Brain microvascular endothelial cell (primary cell): Measurements from ENCODE around the gene TENM3.
A peak's percentile ranks its signal among the peaks of the same experiment; 100 is the strongest.

Source experiments
- DNase-seq: peaks from one replicate; pipeline ENCODE4 v3.0.0-alpha.2; 2020
- H3K27ac ChIP-seq: fragments of 250-450 bp; sonication (Bioruptor Pico); 2 replicates; pipeline ENCODE4 v1.5.1; 2020; ENCODE audit warnings: mild to moderate bottlenecking, moderate library complexity
- H3K27me3 ChIP-seq: fragments of 250-450 bp; sonication (Bioruptor Pico); replicated peaks from 2 replicates; pipeline ENCODE4 v1.5.1; 2020; ENCODE audit warnings: mild to moderate bottlenecking
- H3K36me3 ChIP-seq: fragments of 250-450 bp; sonication (Bioruptor Pico); replicated peaks from 2 replicates; pipeline ENCODE4 v1.5.1; 2020; ENCODE audit warnings: mild to moderate bottlenecking
- H3K4me3 ChIP-seq: 2 replicates; pipeline ENCODE4 v1.5.1; 2011; ENCODE audit warnings: low read depth, mild to moderate bottlenecking, control low read depth, low read length, moderate library complexity
- CTCF ChIP-seq: IDR thresholded peaks from 2 replicates; pipeline ENCODE4 v1.5.1; 2011; ENCODE audit warnings: low read depth, mild to moderate bottlenecking, moderate library complexity, low read length, control low read depth, inconsistent platforms; ENCODE audit errors: missing control alignments
- in situ Hi-C: cut with HindIII; loops from 2 replicates; pipeline ENCODE4 v1.10.0; 2017; ENCODE audit warnings: low sequenced_read_pairs, low pct_ligation_motif_present

The TENM3 gene

GRCh38 chr4:182242787-182243186, 415 bp upstream of the TENM3 start:
- peak; percentile 75 for DNase-seq
- TF ChIP-seq CTCF = no peak
- in situ Hi-C loops = no loop called here
- Histone ChIP-seq H3K27ac (no peak overlapping the region), H3K36me3 (no peaks in the 10 kb centered on the region), H3K27me3 (no peaks in the 10 kb centered on the region), H3K4me3 (no peak overlapping the region)

DNA sequence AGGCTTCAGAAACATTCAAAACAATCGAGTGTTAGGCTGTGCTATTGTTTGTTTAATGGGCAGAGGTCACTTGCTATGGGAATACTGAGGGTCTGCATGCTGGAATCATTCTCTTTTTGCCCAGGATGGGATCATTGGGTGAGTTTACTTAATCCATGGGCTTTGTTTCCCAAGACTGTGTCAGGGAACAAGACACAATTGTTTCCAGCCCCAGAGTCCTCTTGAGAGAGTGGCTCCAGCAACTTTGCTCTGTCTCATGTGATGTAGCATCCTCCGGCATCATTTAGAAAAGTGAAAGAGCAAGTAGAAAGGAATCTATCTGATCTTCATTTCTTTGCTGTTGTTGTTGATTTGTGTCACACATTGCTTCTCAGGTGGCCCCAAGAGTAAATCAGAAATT, 1.8 kb downstream of the TENM3 start:
- in situ Hi-C loops = no loop called here

GRCh38 chr4:182245541-182246215, 2.5 kb downstream of the TENM3 start:
- H3K27ac ChIP-seq = no peak overlapping the region

More for the DNA sequence above, 1.8 kb downstream of the TENM3 start:
- no peaks in the 10 kb centered on the region for H3K27me3 ChIP-seq
- H3K27ac ChIP-seq = no peak overlapping the region
- no peaks in the 10 kb centered on the region for H3K36me3 ChIP-seq
- no peak for DNase-seq
- no peak for TF ChIP-seq CTCF
- H3K4me3 ChIP-seq = no peak overlapping the region

GRCh38 chr4:182246401-182247205, 3.4 kb downstream of the TENM3 start:
- no peaks in the 10 kb centered on the region for H3K36me3 ChIP-seq
- peak; percentile 2 for TF ChIP-seq CTCF
- no peak overlapping the region for H3K27ac ChIP-seq
- no peaks in the 10 kb centered on the region for H3K27me3 ChIP-seq
- peak overlapping the region; percentile 32 for H3K4me3 ChIP-seq
- in situ Hi-C loops = no loop called here
- DNase-seq = no peak

More at GRCh38 chr4:182245541-182246215, 2.5 kb downstream of the TENM3 start:
- peak overlapping the region; percentile 32 for H3K4me3 ChIP-seq
- no peak for DNase-seq
- in situ Hi-C loops = no loop called here
- TF ChIP-seq CTCF = no peak
- no peaks in the 10 kb centered on the region for H3K27me3 ChIP-seq
- H3K36me3 ChIP-seq = no peaks in the 10 kb centered on the region

DNA sequence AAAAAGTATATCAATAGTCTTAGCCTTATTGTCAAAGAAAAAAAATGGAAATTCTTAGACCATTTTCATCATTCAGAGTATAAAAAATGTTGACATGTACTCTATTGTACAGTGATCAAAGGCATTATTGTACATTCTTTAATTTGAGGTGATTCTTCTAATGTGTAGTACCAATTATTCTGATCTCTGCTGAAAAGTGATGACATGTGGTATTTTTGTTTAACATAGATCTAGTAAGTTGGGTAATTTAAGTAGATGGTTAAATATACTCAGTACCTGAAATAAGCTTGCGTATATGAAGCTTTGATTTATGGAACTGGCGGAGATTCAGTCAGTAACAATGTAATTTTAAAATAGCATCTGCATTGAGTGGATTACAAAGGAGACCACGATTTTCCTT, 5.1 kb downstream of the TENM3 start:
- no peaks in the 10 kb centered on the region for H3K36me3 ChIP-seq
- TF ChIP-seq CTCF = no peak
- no peak overlapping the region for H3K4me3 ChIP-seq
- DNase-seq = no peak
- no peak overlapping the region for H3K27ac ChIP-seq
- H3K27me3 ChIP-seq = no peaks in the 10 kb centered on the region
- in situ Hi-C loops = no loop called here
